Epithelial cell of proximal tubule (primary cell): ENCODE data around the gene ZNF362. TPM values are rescaled to one million over a fixed set of nuclear protein-coding genes. Genes with fewer than 3 reads are reported as not detected.

ENCODE experiments used
- DNase-seq: peaks from one replicate; pipeline ENCODE4 v3.0.0-alpha.2; 2011; ENCODE audit warnings: low read depth
- H3K4me3 ChIP-seq: 2 replicates; pipeline ENCODE4 v1.5.1; 2011; ENCODE audit warnings: low read depth, mild to moderate bottlenecking, low read length
- CTCF ChIP-seq: conservative IDR thresholded peaks from 2 replicates; pipeline ENCODE4 v1.5.1; 2012; ENCODE audit warnings: low read depth, mild to moderate bottlenecking, low read length
- total RNA-seq: library from RNA; depleted of rRNA; stranded (reverse); fragments of >200 nt; gene quantifications from 2 replicates; pipeline ENCODE4 v1.2.3, GENCODE V29; 2015

Gene ZNF362
- total RNA-seq, 1 donor from 2014 or later: 17.6 TPM

GRCh38 chr1:33271666-33272505, 15.6 kb downstream of the ZNF362 start:
- H3K4me3 ChIP-seq: no peak overlapping the region
- no peak for DNase-seq
- no peak for TF ChIP-seq CTCF

- no peak for TF ChIP-seq CTCF
- no peak overlapping the region for H3K4me3 ChIP-seq
- no peak for DNase-seq
Observed at GRCh38 chr1:33272509-33272908, 16.2 kb downstream of the ZNF362 start.

GRCh38 chr1:33272930-33273329, 16.6 kb downstream of the ZNF362 start:
- TF ChIP-seq CTCF: no peak
- no peak for DNase-seq
- H3K4me3 ChIP-seq: no peak overlapping the region

- no peak for DNase-seq
- TF ChIP-seq CTCF: no peak
- no peak overlapping the region for H3K4me3 ChIP-seq
Observed at GRCh38 chr1:33273406-33273805, 17.1 kb downstream of the ZNF362 start.

- TF ChIP-seq CTCF: no peak
- no peak for DNase-seq
- no peak overlapping the region for H3K4me3 ChIP-seq
Observed at GRCh38 chr1:33273961-33274371, 17.7 kb downstream of the ZNF362 start.

- H3K4me3 ChIP-seq: no peak overlapping the region
- no peak for TF ChIP-seq CTCF
- DNase-seq: no peak
Observed at GRCh38 chr1:33274446-33274845, 18.2 kb downstream of the ZNF362 start.

- TF ChIP-seq CTCF: no peak
- DNase-seq: no peak
- H3K4me3 ChIP-seq: no peak overlapping the region
Observed at GRCh38 chr1:33275195-33275594, 18.9 kb downstream of the ZNF362 start.
